SU-DHL-6 (cell line): ENCODE data around the gene COL7A1.

ENCODE experiments used
- EZH2phosphoT487 ChIP-seq: fragments of 200-600 bp; sonication (generic), shearing (Covaris generic); conservative IDR thresholded peaks from 2 replicates; pipeline ENCODE4 v1.6.1; 2018; ENCODE audit warnings: mild to moderate bottlenecking, antibody characterized with exemption, low read length, moderate library complexity, mixed read lengths
- TF ChIP-seq, protein P1 (sequence below): fragments of 200-600 bp; sonication (generic); IDR thresholded peaks from one replicate; pipeline ENCODE4 v1.5.1; 2017; ENCODE audit warnings: antibody characterized with exemption, mild to moderate bottlenecking, low read length, moderate library complexity; ENCODE audit not compliant: insufficient read depth, poor library complexity, severe bottlenecking

GRCh38 chr3:48630407-48630806, 35.3 kb upstream of the COL7A1 start:
- TF ChIP-seq EZH2phosphoT487: no peak
- TF ChIP-seq, protein P1, sequence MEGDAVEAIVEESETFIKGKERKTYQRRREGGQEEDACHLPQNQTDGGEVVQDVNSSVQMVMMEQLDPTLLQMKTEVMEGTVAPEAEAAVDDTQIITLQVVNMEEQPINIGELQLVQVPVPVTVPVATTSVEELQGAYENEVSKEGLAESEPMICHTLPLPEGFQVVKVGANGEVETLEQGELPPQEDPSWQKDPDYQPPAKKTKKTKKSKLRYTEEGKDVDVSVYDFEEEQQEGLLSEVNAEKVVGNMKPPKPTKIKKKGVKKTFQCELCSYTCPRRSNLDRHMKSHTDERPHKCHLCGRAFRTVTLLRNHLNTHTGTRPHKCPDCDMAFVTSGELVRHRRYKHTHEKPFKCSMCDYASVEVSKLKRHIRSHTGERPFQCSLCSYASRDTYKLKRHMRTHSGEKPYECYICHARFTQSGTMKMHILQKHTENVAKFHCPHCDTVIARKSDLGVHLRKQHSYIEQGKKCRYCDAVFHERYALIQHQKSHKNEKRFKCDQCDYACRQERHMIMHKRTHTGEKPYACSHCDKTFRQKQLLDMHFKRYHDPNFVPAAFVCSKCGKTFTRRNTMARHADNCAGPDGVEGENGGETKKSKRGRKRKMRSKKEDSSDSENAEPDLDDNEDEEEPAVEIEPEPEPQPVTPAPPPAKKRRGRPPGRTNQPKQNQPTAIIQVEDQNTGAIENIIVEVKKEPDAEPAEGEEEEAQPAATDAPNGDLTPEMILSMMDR: no peak
